Measurements from ENCODE around the gene PTMA.
"Not testable (repeated sequence)": the region's sequence is repeated elsewhere in the genome, so short reads cannot be mapped to it uniquely, and the experiment has no call there.

The PTMA gene

GRCh38 chr2:231727621-231728020, 19.3 kb downstream of the PTMA start:
- no peaks in the 10 kb centered on the region for H3K27me3 Mint-ChIP-seq
- no peaks in the 10 kb centered on the region for H3K9me3 Mint-ChIP-seq
- no peak overlapping the region for H3K4me3 Mint-ChIP-seq
- H3K36me3 Mint-ChIP-seq (ENCODE audit: low read depth) = peaks cover 14% of the 10 kb centered on the region
- no peak for DNase-seq
- H3K4me1 Mint-ChIP-seq (ENCODE audit: low read depth) = no peaks in the 10 kb centered on the region
- H3K27ac Mint-ChIP-seq = no peak overlapping the region

- no peaks in the 10 kb centered on the region for H3K4me1 Mint-ChIP-seq (ENCODE audit: low read depth)
- DNase-seq = no peak
- H3K9me3 Mint-ChIP-seq = no peaks in the 10 kb centered on the region
- peaks cover 39% of the 10 kb centered on the region for H3K36me3 Mint-ChIP-seq (ENCODE audit: low read depth)
- H3K27ac Mint-ChIP-seq = no peak overlapping the region
- H3K27me3 Mint-ChIP-seq = no peaks in the 10 kb centered on the region
- no peak overlapping the region for H3K4me3 Mint-ChIP-seq
These were observed 24.3 kb downstream of the PTMA start for GRCh38 chr2:231732604-231733003.

GRCh38 chr2:231737761-231738160, 29.4 kb downstream of the PTMA start:
- Mint-ChIP-seq H3K27ac (no peak overlapping the region), H3K4me3 (no peak overlapping the region), H3K4me1 (ENCODE audit: low read depth) (no peaks in the 10 kb centered on the region), H3K9me3 (no peaks in the 10 kb centered on the region), H3K27me3 (no peaks in the 10 kb centered on the region), H3K36me3 (ENCODE audit: low read depth) (peaks cover 35% of the 10 kb centered on the region)
- no peak for DNase-seq

GRCh38 chr2:231743376-231744116, 35.2 kb downstream of the PTMA start:
- Mint-ChIP-seq H3K27me3 (no peaks in the 10 kb centered on the region), H3K9me3 (no peaks in the 10 kb centered on the region), H3K4me1 (ENCODE audit: low read depth) (no peaks in the 10 kb centered on the region), H3K4me3 (no peak overlapping the region), H3K27ac (no peak overlapping the region), H3K36me3 (ENCODE audit: low read depth) (peaks cover 3% of the 10 kb centered on the region)
- no peak for DNase-seq

- Mint-ChIP-seq H3K36me3 (ENCODE audit: low read depth) (no peaks in the 10 kb centered on the region), H3K4me1 (ENCODE audit: low read depth) (no peaks in the 10 kb centered on the region), H3K27ac (no peak overlapping the region), H3K4me3 (no peak overlapping the region), H3K27me3 (no peaks in the 10 kb centered on the region), H3K9me3 (no peaks in the 10 kb centered on the region)
- DNase-seq = no peak
These were observed 37.1 kb downstream of the PTMA start for GRCh38 chr2:231745303-231746038.

GRCh38 chr2:231748153-231748896, 40.0 kb downstream of the PTMA start:
- DNase-seq; H3K36me3 Mint-ChIP-seq (ENCODE audit: low read depth); H3K27ac Mint-ChIP-seq; H3K27me3 Mint-ChIP-seq; H3K9me3 Mint-ChIP-seq; H3K4me1 Mint-ChIP-seq (ENCODE audit: low read depth); H3K4me3 Mint-ChIP-seq: not testable (repeated sequence)

GRCh38 chr2:231749016-231749415, 40.7 kb downstream of the PTMA start:
- not testable (repeated sequence) for H3K27ac Mint-ChIP-seq; H3K27me3 Mint-ChIP-seq; H3K36me3 Mint-ChIP-seq (ENCODE audit: low read depth); H3K4me3 Mint-ChIP-seq; H3K4me1 Mint-ChIP-seq (ENCODE audit: low read depth); H3K9me3 Mint-ChIP-seq; DNase-seq

GRCh38 chr2:231751042-231751815, 42.9 kb downstream of the PTMA start:
- DNase-seq = no peak
- no peaks in the 10 kb centered on the region for H3K27me3 Mint-ChIP-seq

GRCh38 chr2:231752061-231752460, 43.7 kb downstream of the PTMA start:
- Mint-ChIP-seq H3K4me3 (no peak overlapping the region), H3K36me3 (ENCODE audit: low read depth) (no peaks in the 10 kb centered on the region), H3K4me1 (ENCODE audit: low read depth) (no peaks in the 10 kb centered on the region), H3K27ac (no peak overlapping the region), H3K9me3 (no peaks in the 10 kb centered on the region), H3K27me3 (no peaks in the 10 kb centered on the region)
- no peak for DNase-seq

More at GRCh38 chr2:231751042-231751815, 42.9 kb downstream of the PTMA start:
- H3K36me3 Mint-ChIP-seq (ENCODE audit: low read depth) = no peaks in the 10 kb centered on the region
- no peaks in the 10 kb centered on the region for H3K4me1 Mint-ChIP-seq (ENCODE audit: low read depth)
- no peak overlapping the region for H3K4me3 Mint-ChIP-seq
- H3K27ac Mint-ChIP-seq = no peak overlapping the region
- no peaks in the 10 kb centered on the region for H3K9me3 Mint-ChIP-seq

GRCh38 chr2:231761735-231762134, 53.4 kb downstream of the PTMA start:
- DNase-seq = no peak
- H3K27me3 Mint-ChIP-seq = no peaks in the 10 kb centered on the region
- peaks cover 13% of the 10 kb centered on the region for H3K4me1 Mint-ChIP-seq (ENCODE audit: low read depth)
- no peaks in the 10 kb centered on the region for H3K9me3 Mint-ChIP-seq
- H3K36me3 Mint-ChIP-seq (ENCODE audit: low read depth) = peaks cover 6% of the 10 kb centered on the region
- H3K27ac Mint-ChIP-seq = no peak overlapping the region
- no peak overlapping the region for H3K4me3 Mint-ChIP-seq

All from activated T-cell treated with anti-CD3 and anti-CD28 coated beads, Interleukin-2, amount 50 U/mL, for 24 hours (primary cell).